ENCODE measurements around the gene SMPD3. TPM values are rescaled to one million over a fixed set of nuclear protein-coding genes. Genes with fewer than 3 reads are reported as not detected.

The SMPD3 gene
- total and polyA plus RNA-seq, 2 of the 8 experiments (the other 6 are each of a cell fraction or from before 2014, with no cell fraction given): 0.39 to 1.3 TPM

- TF ChIP-seq, protein P1, sequence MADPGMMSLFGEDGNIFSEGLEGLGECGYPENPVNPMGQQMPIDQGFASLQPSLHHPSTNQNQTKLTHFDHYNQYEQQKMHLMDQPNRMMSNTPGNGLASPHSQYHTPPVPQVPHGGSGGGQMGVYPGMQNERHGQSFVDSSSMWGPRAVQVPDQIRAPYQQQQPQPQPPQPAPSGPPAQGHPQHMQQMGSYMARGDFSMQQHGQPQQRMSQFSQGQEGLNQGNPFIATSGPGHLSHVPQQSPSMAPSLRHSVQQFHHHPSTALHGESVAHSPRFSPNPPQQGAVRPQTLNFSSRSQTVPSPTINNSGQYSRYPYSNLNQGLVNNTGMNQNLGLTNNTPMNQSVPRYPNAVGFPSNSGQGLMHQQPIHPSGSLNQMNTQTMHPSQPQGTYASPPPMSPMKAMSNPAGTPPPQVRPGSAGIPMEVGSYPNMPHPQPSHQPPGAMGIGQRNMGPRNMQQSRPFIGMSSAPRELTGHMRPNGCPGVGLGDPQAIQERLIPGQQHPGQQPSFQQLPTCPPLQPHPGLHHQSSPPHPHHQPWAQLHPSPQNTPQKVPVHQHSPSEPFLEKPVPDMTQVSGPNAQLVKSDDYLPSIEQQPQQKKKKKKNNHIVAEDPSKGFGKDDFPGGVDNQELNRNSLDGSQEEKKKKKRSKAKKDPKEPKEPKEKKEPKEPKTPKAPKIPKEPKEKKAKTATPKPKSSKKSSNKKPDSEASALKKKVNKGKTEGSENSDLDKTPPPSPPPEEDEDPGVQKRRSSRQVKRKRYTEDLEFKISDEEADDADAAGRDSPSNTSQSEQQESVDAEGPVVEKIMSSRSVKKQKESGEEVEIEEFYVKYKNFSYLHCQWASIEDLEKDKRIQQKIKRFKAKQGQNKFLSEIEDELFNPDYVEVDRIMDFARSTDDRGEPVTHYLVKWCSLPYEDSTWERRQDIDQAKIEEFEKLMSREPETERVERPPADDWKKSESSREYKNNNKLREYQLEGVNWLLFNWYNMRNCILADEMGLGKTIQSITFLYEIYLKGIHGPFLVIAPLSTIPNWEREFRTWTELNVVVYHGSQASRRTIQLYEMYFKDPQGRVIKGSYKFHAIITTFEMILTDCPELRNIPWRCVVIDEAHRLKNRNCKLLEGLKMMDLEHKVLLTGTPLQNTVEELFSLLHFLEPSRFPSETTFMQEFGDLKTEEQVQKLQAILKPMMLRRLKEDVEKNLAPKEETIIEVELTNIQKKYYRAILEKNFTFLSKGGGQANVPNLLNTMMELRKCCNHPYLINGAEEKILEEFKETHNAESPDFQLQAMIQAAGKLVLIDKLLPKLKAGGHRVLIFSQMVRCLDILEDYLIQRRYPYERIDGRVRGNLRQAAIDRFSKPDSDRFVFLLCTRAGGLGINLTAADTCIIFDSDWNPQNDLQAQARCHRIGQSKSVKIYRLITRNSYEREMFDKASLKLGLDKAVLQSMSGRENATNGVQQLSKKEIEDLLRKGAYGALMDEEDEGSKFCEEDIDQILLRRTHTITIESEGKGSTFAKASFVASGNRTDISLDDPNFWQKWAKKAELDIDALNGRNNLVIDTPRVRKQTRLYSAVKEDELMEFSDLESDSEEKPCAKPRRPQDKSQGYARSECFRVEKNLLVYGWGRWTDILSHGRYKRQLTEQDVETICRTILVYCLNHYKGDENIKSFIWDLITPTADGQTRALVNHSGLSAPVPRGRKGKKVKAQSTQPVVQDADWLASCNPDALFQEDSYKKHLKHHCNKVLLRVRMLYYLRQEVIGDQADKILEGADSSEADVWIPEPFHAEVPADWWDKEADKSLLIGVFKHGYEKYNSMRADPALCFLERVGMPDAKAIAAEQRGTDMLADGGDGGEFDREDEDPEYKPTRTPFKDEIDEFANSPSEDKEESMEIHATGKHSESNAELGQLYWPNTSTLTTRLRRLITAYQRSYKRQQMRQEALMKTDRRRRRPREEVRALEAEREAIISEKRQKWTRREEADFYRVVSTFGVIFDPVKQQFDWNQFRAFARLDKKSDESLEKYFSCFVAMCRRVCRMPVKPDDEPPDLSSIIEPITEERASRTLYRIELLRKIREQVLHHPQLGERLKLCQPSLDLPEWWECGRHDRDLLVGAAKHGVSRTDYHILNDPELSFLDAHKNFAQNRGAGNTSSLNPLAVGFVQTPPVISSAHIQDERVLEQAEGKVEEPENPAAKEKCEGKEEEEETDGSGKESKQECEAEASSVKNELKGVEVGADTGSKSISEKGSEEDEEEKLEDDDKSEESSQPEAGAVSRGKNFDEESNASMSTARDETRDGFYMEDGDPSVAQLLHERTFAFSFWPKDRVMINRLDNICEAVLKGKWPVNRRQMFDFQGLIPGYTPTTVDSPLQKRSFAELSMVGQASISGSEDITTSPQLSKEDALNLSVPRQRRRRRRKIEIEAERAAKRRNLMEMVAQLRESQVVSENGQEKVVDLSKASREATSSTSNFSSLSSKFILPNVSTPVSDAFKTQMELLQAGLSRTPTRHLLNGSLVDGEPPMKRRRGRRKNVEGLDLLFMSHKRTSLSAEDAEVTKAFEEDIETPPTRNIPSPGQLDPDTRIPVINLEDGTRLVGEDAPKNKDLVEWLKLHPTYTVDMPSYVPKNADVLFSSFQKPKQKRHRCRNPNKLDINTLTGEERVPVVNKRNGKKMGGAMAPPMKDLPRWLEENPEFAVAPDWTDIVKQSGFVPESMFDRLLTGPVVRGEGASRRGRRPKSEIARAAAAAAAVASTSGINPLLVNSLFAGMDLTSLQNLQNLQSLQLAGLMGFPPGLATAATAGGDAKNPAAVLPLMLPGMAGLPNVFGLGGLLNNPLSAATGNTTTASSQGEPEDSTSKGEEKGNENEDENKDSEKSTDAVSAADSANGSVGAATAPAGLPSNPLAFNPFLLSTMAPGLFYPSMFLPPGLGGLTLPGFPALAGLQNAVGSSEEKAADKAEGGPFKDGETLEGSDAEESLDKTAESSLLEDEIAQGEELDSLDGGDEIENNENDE (IDR thresholded peaks at IDR 0.05; ENCODE audit: insufficient replicate concordance, low read length): no peak
- no peak for TF ChIP-seq CHD1 (IDR thresholded peaks at IDR 0.05; ENCODE audit: low read depth, low read length)
- no peak for TF ChIP-seq POU5F1 (IDR thresholded peaks at IDR 0.05; ENCODE audit: low read depth, low read length)
- TF ChIP-seq ZNF274 (IDR thresholded peaks at IDR 0.05; ENCODE audit: borderline replicate concordance, extremely low read depth, low read length): no peak
- TF ChIP-seq ASH2L (IDR thresholded peaks at IDR 0.05; ENCODE audit: low read length): no peak
- no peak for TF ChIP-seq TBP (IDR thresholded peaks at IDR 0.05; ENCODE audit: low read depth, low read length)
- TF ChIP-seq RAD21 (IDR thresholded peaks at IDR 0.05 in 1 of 2, conservative IDR thresholded peaks at IDR 0.05 in 1 of 2; ENCODE audit: low read depth in 2 of 2, low read length in 2 of 2): no peak
- TF ChIP-seq HDAC2 (IDR thresholded peaks at IDR 0.05; ENCODE audit: borderline replicate concordance in 1 of 2, low read depth in 2 of 2, low read length in 2 of 2): no peak
- no peak for TF ChIP-seq SP1 (IDR thresholded peaks at IDR 0.05; ENCODE audit: low read depth, low read length)
- TF ChIP-seq RFX5 (IDR thresholded peaks at IDR 0.05; ENCODE audit: borderline replicate concordance, low read depth, low read length): no peak
- TF ChIP-seq CBX5 (IDR thresholded peaks at IDR 0.05; ENCODE audit: low read depth, low read length): no peak
Observed at GRCh38 chr16:68491576-68491950, 43.3 kb upstream of the SMPD3 start (continued).
